ENCODE measurements around the gene BMP2K. TPM values are rescaled to one million over a fixed set of nuclear protein-coding genes. Genes with fewer than 3 reads are reported as not detected.

BMP2K gene
- total and polyA plus RNA-seq, 7 experiments from 2014 or later = 3.1 to 25.6 (median 13.6) TPM

Small RNA genes within 50 kb of the gene (microRNA-seq; reads per million reads assigned to microRNA genes)
- gene MIR5096 (ENCODE audit: borderline microRNAs expressed) = not detected

Other genes with a start within 250 kb of the BMP2K start
- gene ANXA3, start 224.6 kb upstream of the BMP2K start, total RNA-seq = 1 to 10 TPM in 1 of 5 experiments, not detected in 4; 7.4 TPM
- not detected for gene ANXA3, start 224.6 kb upstream of the BMP2K start, polyA plus RNA-seq
- gene PAQR3, start 163.1 kb downstream of the BMP2K start, total RNA-seq = 10 to 100 TPM; 13.1 to 24.3 (median 15.8) TPM
- gene PAQR3, start 163.1 kb downstream of the BMP2K start, polyA plus RNA-seq = 1 to 10 TPM; 7.9 to 8.8 TPM